ENCODE results near the gene SORCS2.

The SORCS2 gene

DNA sequence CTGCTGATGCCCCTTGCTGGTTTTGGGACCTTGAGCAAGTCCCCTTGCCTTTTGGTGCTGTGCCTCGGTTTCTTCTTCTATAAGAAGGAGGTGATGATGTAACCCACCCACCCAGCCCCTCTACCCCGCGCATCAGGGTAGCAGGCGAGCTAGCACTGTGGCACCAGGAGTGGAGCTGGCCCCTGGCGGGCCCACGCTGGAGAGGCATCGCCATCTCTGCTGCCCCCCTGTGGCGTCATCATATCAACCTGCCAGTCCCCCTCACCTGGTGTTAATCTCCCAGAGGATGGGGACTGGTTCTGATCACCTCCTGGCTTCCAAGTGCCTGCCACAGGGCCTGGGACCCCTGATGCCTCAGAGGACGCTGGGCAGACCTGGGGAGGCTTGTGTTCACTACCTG lies 6.3 kb upstream of the SORCS2 start:
- DNase-seq (ENCODE audit: low read depth, low spot score): no peak

DNA sequence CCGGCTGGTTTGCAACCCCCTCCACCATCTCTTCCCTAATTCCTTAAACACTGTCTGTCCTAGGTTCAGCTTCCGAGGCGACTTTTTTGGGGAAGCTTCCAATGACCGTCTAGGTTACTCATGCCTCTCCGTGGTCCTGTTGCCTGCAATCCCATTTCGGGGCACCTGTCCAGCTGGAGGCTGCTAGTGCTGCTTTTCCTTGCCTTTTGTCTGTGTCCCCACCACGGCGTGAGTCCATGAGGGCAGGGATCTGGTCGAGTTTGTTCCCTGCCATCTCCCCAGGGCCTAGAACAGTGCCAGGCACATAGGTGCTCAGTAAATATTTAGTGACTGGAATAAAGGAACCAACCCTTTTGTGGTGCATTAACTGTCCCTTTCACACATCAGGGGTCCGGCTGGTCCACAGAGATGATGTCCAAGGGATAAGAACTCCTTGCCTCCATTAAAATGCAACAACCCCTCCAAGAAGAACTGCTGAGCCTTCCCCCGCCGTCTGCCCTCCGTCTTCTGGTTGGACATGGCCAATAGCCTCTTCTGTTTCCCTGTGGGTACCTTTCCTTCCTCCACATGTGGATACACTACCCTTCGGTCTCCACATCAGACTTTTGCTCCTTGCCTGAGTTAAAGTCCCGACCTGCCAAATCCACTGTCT lies 5.7 kb upstream of the SORCS2 start:
- no peak for DNase-seq (ENCODE audit: low read depth, low spot score)

DNA sequence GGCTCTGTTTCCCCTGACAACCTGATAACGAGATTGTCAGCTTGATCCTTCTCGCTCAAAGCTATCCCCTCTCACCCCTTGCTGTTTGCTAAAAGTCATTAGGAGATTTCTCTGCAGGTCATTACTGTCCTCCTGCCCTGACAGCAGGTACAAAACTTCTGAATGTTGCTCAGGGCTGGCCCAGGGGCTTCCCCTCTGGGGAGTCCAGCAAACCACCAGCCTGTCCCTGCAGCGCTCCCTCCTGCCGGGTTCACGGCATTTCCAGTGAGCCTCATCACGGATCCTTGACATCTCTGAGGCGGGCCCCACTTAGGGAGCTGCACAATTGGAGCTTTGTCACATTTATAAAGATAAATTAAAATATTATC lies 5.2 kb upstream of the SORCS2 start:
- DNase-seq (ENCODE audit: low read depth, low spot score): no peak

DNA sequence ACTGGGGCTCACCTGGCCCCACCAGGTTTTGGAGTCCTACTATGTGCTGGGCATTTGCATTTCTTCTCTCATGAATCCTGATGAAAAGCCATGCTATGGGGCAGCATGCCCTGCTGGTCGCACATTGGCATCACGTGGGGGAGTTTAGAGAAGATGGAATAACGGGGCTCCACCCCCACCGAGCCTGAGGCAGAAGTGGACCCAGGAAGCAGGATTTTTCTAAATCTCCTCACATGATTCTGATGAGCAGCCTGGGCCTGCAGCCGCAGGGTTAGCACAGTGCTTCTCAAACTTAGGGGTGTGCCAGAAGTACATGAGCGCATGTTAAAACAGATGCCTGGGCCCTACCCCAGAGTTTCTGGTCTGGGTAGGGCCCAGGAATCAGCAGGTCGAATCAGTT lies 4.6 kb upstream of the SORCS2 start:
- no peak for DNase-seq (ENCODE audit: low read depth, low spot score)

DNA sequence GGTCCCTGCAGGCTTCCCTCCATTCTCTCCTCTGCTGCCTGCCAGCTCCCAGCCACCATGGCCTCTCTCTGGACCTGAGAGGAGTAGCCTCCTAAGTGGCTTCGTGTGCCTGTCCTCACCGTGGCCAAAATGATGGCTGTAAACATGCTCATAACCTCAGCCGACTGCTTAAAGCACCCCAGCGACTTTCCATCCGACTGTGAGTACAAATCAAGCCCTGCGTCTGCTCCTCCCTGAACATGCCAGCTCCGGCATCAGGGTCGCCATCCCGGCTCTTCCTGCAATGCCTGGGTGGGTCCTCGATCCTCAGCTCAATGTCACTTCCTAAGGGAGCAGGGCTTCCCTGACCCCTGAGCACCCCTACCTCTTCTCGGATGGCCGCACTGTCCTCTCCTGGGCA lies 3.3 kb upstream of the SORCS2 start:
- DNase-seq (ENCODE audit: low read depth, low spot score): no peak

DNA sequence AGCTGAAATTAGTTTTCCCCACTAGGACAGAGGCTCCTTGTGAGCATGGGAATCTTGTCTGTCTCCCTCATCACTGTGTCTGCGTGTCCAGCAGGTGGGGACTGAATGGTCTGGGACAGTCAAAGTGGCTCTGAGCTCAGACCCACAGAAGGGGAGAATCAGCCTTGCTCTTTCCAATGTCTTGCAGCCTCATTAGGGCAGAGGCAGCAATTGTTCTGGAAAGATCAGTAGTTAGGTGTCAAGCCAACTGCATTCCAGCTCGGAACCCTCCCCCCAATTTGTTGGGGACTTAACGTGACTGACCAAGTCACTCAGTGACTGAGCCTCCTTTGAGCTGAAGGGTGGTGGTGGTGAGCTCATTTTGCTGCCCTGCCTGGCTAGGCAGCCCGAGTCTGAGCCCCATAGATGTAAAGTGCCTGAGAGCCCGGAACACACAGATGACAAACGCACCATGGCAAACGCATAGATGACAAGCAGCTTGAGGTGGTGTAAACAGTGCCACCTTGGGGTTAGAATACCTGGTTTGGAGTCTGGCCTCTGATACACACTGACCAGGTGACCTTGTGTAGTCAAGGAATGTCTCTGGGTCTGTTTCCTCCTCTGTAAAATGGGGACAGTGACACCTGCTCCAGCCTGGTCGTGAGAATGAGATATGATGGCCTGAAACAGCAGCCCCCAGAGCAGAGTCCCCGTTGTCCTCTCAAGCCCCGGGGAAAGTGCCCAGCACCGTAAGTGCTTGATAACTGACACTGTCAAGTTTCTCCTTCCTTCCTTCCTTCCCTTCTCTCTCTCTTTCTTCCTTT lies 2.7 kb upstream of the SORCS2 start:
- DNase-seq (ENCODE audit: low read depth, low spot score): no peak

DNA sequence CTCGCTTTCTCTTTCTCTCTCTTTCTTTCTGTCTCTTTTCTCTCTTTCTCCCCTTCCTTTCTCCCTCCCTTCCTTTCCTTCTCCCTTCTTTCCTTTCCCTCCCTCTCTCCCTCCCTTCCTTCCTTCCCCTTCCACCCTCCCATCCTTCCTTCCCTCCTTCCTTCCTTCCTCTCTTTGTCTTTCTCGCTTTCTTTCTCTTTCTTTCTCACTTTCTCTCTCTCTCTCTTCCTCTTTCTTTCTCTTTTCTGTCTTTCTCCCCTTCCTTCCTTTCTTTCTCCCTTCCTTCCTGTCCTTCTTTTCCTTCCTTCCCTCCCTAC lies 2.1 kb upstream of the SORCS2 start:
- no peak for DNase-seq (ENCODE audit: low read depth, low spot score)

DNA sequence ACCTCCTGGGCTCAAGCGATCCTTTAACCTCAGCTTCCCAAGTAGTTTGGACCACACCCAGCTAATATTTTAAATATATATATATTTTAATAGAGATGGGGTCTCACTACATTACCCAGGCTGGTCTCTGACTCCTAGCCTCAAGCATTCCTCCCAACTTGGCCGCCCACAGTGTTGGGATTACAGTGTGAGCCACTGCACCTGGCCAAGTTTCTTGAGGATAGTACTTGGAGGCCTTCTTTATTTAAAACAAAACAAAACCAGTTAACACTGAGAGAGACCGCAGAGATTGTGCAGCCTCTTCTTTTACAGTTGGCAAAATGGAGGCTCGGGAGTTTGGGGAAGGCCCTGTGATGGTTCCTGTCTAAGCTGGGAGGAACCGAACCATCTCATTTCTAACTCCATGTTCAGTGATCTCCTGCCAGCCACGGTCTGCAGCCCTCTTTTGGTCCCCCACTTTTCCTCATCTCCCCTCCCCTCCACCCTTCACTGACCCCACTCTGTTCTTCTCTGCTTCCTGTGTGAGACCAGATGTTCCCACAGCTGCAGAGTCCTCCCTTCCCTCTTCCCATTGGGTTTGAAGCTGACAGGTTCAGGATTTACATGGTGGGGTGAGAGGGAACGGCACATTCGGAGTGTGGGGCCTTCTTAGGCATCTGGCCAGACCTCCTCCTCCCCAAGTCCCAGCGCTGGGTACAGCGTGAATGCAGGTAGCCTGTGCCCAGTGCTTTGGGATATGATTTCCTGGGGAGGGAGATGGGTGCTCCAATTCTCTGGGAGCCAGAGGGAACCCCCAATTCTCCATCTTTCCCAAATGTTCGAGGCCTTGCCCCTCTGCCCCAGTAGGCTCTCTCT lies 1.4 kb upstream of the SORCS2 start:
- DNase-seq (ENCODE audit: low read depth, low spot score): no peak

DNA sequence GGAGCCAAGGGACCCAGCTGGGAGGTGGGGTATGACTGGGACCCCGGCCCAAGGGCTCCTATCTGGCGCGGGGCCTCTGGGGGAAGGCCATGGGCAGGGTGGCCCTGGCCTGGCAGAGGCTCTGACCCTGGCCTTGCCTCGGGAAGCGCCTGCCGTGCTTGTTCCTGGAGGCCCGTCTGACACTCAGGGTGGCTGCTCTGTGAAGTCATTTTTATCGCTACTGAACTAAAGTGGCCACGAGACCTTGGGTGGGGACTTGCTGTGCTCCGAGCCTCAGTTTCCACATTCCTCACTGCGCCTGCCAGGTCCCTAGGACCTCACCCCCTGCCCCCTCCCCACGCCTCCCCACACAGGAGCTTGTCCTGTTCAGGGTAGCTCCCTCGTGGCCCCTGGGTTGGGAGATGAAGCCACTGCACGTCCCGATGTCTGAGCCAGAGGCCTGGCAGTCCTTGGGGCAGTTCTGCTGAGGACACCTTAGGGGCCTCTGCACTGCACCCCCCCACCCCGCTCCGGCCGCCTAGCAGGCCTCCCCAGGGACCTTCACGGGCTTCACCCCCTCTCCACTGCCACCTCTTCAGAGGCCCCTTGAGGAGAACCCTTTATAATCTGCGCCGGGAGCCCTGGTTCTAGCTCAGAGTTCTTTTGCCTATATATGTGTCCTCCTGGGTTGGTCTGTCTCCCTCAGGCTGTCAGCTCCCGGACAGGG lies 639 bp upstream of the SORCS2 start:
- no peak for DNase-seq (ENCODE audit: low read depth, low spot score)

DNA sequence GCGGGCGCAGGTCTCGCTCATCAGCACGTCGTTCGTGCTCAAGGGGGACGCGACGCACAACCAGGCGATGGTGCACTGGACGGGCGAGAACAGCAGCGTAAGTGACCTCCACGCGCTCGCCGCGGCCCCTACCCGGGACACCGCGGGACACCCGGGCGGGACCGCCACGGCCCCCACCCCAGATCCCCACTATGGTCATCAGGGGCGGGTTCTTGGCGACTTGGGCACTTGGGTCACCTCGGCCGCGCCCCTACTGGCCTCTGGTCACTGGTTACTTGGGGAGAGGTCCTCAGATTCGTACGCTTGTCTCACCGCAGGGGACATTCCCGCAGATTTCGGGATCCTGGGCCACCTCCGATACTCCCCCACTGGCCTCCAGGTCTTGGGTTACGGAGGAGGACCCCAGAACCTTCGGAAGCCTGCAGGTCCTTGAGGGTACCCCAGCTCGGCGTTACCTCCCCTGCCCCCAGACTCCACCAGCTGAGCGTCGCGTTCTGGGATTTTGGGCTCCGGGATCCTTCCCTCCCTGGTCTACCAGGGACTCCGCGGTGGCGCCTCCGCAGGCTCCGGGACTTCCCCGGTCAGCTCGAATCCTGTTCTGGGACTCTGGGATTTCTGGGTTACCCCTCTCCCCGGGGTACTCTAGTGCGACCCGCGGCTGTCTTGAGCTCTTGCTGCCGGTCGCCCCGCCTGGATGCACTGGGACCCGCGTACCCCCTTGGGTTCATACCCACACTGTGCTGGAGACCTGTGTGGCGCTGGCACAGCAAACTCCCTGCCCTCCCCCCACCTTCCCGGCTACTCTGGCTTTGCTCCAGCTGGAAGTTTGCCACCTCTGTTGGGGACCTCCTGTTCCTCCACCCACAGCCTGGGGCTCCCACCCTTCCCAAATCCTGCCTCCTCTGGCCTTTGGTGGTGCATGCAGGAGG lies 956 bp downstream of the SORCS2 start:
- DNase-seq (ENCODE audit: low read depth, low spot score): peak; percentile 41

DNA sequence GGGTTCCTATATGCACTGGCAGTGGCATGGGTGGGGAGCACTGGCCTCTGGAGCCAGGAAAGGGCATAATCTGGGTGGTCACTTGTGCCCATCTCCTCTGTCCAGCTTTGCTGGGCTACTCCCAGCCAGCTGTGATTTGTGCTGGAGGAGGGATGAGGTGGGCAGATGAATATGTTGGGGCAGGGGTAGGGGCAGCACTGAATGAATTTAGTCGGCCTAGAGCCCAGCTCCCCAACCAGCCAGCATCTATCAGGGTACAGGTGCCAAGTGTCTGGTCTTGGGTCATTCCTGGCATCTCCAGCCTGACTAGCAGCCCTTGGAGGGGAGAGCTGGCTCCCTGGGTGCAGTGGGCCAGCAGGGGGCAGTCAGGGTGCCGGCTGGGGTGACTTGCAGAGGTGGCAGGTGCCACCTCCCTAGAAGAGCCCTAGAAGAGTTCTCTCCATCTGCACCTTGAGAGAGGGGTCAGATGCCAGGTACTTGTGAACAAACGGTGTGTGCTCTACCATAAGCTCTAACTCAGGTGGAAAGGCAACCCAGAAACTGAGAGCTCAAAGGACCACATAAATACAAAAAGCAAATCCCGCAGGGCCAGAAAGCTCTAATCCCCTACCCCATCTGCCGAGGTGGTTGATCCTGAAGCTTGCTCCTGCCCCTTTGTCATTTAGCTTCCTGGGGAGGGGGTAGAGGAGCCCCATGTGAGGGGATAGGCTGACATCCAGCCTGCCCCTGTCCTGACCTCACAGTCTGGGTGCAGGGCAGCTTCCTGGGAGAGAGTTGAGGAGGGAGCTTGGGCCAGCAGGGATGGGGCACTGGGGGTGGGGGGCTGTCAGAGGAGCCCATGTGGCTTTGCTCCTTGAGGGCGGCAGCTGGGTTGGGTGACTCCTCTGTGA lies 2.2 kb downstream of the SORCS2 start:
- DNase-seq (ENCODE audit: low read depth, low spot score): peak; percentile 54

DNA sequence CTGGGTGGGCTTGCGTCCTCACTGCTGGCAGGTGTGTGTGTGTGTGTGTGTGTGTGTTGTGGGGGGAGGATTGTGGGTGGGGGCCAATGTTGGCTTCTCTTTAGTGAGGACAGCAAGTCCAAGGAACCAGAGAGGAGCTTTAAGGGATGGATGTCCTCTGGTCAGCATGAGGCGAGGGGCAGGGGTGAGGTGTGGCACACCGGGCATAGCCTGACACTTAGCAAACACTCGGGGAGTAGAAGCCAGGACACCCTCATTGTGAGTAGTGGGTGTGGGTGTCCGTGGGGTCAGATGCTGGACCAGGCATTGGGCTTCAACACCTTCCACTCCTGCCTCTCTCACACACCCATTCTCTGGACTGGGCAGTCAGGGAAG lies 2.8 kb downstream of the SORCS2 start:
- no peak for DNase-seq (ENCODE audit: low read depth, low spot score)

DNA sequence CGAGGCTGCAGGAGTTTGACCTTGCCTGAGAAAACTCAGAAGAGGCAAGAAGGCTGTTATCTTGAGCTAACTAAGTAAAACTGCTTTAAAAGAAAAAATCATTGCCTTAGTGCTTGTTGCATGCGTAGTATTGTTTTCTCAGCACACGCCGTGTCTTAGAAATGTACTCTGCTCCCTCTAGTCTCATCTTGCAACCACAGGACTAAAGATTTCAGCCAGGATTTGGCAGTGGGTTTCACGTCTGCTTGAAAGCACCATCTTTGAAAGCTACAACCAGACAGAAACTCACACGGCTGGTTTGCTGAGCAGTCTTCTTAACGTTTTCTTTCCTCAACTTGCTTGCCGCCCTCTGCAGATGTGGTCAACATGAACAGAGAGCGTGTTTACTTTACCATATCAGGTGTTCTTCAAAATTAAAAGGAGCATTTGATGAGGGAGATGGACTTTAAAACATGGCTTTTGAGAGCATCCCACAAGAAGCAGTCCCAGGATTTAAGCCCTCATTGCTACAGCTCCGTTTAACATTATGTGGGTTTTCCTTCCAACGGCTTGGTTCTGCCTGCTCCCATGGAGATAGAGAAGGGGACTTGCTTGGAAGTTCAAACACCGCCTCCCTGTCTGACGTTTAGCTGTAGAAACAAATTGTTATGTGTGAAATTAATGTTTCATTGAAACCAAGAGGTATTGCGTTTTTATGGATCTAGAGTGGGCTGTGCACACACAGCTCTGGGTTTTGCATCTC lies 3.4 kb downstream of the SORCS2 start:
- peak; percentile 49 for DNase-seq (ENCODE audit: low read depth, low spot score)

DNA sequence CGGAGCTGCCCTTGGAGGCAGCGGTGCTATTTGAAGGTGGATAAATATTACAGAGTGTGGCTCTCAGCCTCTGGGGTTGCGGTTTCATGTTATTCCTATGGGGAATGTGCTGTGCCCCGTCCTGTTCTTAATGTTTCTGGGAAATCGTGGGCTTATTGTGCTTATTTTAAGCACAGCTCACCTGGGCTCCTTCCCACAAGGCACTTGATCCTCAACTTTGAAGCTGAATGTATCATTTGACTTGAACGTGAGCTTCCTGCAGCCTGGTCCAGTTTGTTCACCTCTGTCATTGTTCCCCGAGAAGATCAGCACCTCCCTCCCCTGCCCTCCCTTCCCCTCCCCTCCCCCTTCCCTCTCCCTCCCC lies 3.9 kb downstream of the SORCS2 start:
- DNase-seq (ENCODE audit: low read depth, low spot score): no peak

DNA sequence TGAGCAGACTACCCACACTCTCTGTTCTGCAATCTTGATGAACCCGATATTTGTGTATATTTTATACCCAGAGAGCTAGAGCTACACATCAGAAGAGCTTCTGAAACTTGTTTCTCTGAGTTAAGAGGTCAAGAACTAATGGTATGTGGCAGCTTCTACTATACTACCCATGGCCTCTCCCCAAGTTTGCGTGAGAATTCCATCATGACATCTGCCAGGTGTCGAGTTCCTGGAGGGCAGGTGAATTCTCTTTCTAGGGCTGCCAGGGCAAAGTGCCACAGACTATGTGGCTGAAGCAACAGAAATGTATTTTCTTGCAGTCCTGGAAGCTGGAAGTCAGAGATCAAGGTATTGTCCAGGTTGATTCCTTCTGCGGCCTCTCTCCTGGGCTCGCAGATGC lies 4.4 kb downstream of the SORCS2 start:
- no peak for DNase-seq (ENCODE audit: low read depth, low spot score)

DNA sequence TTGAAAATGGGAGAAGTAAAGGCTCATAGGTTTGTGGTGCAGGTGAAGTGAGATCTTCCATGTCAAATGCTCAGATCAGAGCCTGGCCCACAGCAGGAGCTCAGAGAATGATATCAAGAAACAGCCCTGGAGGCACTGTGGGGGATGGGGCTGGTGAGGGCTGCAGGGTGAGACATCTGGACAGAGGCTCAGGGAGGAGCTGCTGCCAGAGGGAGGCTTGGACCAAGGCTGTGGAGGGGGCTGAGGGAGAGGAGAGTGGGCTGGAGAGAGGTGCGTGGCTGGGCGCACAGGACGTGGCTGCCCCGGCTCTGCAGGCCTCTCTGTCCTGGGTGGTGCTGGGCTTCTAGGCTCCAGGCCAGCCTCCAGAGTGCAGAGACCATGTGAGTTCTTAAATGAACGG lies 5.6 kb downstream of the SORCS2 start:
- DNase-seq (ENCODE audit: low read depth, low spot score): no peak

DNA sequence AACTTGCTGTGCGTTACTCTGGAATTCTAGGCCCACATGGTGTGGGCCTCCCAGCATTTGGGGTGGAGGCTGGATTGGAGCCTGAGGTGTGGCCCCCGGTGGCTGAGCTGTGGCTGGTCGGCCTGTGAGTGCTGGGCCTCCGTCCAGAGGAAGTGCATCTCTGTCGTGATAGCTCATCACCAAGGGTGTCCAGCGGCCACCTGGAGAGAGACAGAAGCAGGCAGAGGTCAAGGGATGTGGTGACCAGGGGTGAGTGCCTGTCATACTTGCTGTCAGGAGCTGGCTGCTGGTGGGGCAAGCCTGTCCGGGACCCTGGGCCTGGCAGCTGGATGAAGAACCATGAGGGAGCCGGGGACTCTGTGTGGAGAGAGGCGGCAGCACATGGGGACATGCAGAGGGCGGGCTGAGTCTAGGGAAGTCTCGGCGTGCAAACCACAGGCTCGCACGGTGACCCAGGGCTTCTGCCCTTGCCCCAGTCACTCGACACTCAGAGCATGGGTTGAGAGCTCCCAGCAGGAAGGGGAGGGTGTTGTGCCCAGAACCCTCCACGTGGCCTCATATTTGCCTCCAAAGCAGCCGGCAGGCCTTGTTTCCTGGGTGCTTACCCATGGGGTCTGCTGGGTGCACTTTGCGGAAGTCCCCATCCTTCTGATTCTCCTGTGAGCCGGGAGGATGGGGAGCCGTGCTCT lies 6.2 kb downstream of the SORCS2 start:
- no peak for DNase-seq (ENCODE audit: low read depth, low spot score)

DNA sequence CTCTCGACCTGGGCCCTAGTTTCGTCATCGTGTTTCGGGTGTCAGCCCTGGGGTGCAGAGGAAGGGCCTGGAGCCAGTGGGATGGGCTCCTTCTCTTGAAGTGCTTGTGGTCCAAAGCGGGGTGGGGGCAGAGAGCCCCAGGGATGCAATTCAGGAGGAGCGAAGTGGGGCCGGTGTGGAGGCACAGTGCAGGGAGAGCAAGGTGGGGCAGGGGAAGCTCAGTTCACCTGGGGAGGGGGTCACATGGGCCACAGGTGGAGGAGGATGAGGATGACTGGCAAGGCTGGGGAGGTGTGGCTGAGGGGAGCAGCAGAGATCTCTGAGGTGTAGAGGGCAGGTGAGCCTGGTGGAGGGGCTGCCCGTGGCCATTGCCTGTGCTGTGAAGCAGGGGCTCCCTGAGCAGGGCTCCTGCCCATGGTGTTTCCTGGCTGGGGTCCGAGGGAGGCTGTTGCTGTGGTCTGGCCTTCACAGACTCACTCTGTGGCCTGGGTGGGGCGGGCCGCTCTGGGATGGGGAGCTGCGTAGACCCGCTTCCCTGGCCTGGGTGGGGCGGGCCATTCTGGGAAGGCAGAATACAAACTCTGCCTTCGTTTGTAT lies 6.9 kb downstream of the SORCS2 start:
- no peak for DNase-seq (ENCODE audit: low read depth, low spot score)
